ENCODE results near the gene LHX4.

DNA sequence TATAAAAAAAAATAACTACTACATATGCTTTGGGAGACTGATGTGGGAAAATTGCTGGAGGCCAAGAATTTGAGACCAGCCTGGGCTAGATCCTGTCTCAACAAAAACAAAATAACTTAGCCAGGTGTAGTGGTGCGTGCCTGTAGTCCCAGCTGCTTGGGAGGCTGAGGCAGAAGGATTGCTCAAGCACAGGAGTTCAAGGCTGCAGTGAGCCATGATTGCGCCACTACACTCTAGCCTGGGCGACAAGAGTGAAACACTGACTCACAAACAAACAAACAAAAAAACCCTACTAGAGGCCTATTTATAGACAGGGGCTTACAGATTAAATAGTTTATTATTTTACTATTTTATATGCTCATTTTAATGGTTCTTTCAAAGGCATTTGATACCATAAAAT is 80.0 kb downstream of the LHX4 start:
- TF ChIP-seq, protein P1, sequence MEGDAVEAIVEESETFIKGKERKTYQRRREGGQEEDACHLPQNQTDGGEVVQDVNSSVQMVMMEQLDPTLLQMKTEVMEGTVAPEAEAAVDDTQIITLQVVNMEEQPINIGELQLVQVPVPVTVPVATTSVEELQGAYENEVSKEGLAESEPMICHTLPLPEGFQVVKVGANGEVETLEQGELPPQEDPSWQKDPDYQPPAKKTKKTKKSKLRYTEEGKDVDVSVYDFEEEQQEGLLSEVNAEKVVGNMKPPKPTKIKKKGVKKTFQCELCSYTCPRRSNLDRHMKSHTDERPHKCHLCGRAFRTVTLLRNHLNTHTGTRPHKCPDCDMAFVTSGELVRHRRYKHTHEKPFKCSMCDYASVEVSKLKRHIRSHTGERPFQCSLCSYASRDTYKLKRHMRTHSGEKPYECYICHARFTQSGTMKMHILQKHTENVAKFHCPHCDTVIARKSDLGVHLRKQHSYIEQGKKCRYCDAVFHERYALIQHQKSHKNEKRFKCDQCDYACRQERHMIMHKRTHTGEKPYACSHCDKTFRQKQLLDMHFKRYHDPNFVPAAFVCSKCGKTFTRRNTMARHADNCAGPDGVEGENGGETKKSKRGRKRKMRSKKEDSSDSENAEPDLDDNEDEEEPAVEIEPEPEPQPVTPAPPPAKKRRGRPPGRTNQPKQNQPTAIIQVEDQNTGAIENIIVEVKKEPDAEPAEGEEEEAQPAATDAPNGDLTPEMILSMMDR (IDR thresholded peaks at IDR 0.05; ENCODE audit: low read length), result no peak
- TF ChIP-seq EZH2 (IDR thresholded peaks at IDR 0.05; ENCODE audit: borderline replicate concordance, low read length), result no peak
